HG03103 (cell line): ENCODE measurements around the gene HINT1.
"Not testable (repeated sequence)": the region's sequence is repeated elsewhere in the genome, so short reads cannot be mapped to it uniquely, and the experiment has no call there.

ENCODE experiments used
- ATAC-seq: cut with Tn5 transposase; IDR thresholded peaks from one replicate; pipeline ENCODE4 v1.9.1; 2021; ENCODE audit warnings: low read depth; ENCODE audit not compliant: unreplicated experiment

The HINT1 gene

DNA sequence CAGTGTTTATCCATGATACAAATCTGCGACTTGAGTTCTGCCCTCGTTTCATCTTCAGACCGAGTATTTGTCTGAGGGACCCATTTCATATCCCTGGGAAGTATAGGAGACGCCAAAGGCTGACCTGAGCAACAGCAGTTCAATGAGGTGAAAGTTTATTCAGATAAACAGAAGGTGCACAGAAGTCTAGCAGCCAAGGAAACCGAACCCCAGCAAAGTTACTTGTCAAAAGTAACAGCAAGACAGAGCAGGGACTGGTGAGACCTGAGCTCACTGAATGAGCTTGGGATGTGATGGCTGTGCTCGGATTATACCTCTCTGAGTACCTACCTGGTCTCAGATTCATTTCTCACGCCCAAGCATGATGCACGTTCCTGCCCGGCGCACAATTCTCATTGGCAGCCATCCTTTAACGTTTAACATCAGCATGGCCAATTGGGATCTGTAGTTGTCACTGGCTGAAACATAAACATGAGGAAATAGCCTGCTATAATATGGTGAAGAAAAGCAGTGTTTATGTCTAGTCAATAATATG is 6.3 kb upstream of the HINT1 start:
- no peak for ATAC-seq

DNA sequence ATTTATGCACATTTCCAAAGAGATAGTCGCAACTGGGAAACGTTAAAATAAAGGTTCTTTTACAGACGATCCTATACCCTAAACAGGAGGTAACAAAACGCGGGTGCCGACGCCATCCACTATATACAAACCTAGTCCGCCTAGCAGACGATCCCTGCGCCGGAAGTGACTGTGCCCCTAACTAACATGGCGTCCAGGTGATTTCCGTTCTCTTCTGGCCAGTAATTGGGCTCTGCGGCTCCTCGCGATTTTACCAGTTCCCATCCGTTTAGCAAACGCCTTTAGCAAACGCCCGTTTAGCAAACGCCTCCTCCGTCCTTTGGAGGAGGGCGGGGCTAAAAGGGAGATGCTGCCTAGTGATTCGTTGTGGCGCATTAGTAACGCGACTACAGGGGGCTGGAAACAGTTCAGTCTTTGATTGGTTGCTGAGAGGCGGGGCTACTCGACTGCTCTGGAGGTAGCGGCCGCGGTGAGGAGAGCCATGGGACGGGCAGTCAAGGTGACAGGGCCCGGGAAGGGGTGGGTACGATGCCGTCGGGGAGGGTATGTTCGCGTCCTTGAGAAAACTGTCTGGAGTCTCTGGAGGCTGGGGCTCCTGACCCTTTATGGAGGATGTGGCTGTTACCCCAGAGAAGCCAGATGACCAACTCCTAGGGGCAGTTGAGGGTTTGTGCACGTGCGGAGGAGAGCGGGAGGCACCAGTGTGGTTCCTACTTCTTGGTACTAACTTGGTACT is 5.7 kb upstream of the HINT1 start, which contains the start of gene LYRM7:
Gene LYRM7, plus strand, starts transcription at position 405 of the 736 bp plus-strand sequence. Its CDS starts 77 bp downstream, at position 482.
- ATAC-seq, result peak; percentile 95

DNA sequence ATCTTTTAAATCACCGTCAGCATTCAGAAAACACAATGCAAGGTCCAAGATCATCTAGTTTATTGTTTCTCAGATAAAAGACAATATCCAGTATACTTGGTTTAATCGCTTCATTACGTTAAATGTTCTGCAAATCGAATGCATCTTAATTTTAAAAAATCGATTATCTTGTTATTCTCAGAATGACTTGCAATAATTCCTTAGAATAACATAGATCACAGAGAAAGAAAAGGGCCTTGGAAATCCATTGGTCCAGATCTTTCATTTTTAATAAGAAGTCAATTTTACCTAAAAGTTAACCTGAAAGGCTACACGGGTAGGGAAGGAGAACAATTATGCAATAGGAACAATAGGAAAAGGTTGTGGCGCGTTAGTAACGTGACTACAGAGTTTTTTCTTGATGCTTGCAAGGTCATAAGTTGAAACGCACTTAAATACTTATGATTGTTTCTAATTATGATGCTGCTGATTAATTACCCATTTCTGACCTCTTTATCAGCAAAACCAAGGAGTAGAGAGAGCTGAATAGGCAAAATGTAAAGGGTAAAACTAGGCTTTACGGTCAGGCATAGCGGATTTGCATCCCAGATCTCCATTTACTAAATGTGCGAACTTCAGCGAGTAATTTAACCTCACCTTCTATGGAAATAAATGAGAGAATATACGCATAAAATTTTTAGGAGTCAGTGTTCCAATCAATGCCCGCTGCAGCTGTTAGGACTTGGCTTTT is 4.9 kb upstream of the HINT1 start:
- ATAC-seq, result no peak

DNA sequence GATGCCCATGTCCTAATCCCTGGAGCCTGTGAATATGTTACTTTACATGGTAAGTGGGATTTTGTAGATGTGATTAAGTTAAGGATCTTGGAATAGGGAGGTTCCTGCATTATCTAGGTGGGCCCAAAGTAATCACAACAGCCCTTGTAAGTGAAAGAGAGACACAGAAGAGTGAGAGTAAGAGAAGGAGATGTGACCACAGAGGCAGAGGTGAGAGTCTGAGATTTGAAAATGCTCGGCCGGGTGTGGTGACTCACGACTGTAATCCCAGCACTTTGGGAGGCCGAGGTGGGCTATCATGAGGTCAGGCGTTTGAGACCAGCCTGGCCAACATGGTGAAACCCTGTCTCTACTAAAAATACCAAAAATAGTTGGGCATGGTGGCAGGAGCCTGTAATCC is 2.6 kb upstream of the HINT1 start:
- ATAC-seq, result no peak

DNA sequence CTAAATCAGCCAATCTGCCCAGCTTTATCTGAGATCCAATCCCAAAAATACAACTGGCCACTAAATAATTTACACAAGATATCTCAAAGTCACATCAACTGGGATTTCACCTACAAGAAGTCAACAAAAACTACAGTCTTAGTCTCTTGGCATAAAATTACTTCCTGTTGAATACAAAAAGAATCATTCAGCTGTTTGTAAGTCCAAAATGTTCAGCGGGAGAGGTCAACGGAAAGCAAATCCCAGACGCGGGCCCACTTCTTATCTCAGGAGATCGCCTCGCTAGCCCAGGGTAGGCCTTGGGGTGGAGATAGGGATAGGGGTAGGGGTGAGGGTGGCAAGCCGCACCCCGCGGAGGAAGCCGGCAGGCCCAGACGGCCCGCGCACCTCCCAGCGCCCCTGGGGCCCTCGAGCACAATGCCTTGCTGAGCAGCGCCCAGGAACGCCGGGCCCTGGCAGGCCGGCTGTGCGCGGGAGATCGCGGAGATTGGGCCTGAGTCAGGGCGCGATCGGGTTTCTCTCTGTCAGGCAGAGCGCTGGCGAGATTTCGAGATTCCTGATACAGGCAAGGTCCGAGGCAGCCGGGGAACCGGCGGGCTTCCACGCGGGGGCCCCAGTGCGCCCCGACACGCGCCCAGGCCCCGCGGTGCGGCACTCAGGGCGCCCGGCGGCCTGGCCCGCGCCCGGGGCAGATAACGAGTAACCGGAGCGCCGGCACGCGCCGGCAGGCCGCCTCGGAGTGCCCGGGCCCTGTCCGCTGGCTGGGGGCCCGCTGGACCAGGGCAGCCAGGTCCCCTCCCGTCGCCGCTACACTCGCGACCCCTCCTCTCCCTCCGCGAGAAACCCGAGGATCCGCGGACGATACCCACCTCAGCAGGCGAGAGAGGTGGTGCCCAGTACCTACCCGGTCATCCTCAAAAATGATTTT is 601 bp downstream of the HINT1 start:
- peak; percentile 57 for ATAC-seq

DNA sequence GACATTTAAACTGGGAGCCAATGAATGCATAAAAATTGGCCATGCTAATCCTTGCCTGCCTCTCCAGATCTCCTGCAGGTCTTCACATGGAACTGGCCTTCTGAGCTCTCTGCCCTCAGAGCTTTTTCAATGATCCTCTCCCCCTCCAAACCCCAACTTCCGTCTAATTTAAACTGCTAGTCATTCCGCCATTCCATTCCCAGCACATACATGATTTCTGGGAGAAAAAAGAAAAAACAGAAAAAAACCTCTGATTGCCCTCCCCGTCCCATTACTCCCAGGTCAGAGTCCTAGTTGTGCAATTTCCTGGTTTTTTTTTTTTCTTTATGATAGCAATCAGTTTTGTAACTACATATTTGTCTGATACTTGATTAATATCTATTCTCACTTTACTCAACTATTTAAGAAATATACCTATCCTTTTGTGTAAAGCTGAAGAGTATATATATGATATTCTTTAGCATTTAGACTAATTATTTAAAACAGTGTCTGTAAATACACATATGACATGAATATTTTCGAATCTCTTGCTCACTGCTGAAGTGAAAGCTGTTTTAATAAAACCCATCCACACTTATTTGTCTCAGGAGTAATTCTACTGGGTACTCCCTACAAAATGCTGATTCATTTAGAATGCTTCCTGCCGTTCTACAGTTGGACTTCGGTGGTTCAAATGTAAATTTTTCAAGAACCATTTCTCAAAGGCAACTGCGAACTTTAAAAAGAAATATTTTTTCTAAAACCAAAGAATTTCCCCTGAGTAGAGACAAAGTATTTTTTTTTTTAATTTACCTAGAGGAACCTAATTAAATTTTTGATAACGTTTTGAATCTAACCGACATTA is 1.6 kb downstream of the HINT1 start:
- ATAC-seq, result no peak

DNA sequence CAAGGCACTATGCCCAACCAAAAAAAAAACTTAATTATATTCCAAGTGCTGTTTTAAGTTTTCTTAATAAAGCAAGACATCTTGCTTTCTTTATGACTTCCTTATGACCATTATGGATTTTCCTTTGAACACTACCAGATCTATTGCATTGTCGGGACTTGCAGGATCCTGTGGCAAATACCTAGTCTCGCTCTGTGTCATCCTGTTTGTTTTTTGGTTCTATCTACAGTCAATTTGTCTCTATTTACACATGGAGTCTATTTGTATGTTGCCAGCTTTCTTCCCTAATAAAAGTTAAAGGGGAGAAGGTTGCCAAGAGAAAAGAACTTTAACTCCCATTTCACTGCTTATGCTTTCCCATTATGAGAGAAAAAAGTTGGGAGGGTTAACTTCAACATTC is 4.9 kb downstream of the HINT1 start:
- no peak for ATAC-seq

DNA sequence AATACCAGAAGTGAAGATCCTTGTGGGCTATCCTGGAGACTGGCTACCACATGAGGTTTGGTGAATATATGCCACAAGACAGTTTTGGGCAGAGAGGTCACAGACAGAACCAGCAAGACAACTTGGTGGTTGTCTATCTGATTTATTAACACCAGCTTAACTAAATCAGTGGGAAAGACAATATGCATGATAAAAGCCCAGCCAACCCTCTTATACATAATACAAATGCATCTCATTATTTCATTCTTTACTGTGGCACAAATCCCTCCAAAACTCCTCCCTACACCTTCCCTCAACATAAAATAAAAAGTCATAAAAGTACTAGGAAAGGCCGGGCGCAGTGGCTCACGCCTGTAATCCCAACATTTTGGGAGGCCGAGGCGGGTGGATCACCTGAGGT is 8.1 kb downstream of the HINT1 start:
- no peak for ATAC-seq

DNA sequence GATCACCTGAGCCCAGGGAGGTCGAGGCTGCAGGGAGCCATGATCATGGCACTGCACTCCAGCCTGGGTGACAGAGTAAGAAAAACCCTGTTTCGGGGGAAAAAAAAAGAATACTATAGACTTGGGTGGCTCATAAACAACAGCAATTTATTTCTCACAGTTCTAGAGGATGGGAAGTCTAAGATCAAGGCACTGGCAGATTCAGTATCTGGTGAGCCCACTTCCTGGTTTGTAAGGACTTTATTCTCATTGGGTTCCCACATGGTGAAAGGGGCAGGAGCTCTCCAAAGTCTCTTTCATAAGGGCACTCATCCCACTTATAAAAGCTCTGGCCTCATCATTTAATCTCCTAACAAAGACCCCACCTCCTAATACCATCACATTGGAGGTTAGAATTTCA is 8.7 kb downstream of the HINT1 start:
- ATAC-seq, result no peak

DNA sequence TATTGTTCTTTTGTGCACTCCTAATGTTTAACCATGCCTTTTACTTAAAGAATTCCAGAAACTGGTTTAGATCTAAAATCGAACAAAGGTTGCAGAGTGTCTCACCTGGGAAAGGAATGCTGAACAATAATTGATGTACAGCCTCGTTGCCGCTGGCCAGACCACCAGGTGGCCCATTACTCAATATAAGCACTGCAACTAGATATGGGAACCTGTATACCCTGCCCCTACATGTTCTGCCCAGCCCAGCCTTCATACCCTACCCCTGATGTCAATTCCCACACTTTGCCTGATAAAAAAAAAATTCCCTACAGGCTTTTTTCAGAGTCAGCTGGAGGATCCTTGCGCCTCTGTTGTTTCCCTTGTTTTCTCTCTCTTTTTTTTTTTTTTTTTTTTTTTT is 13.8 kb downstream of the HINT1 start:
- no peak for ATAC-seq

DNA sequence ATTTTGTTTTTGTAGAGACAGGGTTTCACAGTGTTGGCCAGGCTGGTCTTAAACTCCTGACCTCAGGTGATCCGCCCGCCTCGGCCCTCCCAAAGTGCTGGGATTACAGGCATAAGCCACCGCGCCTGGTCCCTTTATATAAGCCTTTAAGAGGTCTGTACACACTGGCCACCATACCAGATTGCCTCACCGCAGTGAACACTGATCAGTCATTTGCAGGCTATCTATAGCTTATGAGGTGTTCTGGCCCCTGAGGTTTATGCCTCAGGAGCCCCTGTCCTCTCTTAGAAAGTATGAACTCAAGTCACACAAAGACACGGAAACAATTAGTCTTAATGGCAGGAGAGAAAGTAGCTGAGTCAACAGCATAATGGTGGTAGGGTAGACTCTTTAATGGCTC is 14.6 kb downstream of the HINT1 start:
- no peak for ATAC-seq

DNA sequence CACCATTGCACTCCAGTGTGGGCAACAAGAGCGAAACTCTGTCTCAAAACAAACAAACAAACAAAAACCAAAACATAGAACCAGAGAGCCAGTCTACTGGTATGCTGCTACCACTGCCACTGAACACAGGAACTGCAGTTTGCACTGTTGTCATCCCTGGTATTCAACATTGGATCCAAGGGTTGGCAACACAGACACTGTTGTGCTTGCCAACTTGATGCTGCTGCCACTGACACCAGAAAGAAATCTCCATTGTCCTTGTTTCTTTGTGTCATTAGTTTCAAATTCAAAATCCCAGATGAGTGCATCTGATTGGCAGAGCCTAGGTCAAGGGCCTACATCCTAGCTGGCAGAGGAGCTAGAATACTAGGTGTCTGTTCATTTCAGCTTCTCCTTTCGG is 16.2 kb downstream of the HINT1 start:
- ATAC-seq, result no peak

DNA sequence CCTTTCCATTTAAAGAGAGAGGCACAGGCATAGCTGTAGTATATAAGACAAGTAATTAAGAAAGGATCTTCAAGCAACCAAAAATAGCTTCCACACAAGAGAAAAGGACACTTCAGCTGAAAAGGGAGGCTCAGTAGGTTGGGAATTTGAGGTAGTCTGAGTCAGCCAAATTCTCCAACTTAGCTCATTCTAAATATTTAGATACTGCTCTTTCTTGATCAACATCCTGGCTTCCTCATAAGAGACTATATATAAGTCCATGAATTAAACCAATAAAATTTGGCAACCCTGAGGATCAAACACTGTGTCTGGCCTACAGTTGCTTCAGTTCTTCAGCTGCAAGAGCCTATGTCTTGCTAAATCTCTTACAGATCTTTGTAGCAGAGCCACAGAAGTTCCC is 17.8 kb downstream of the HINT1 start:
- ATAC-seq, result no peak

DNA sequence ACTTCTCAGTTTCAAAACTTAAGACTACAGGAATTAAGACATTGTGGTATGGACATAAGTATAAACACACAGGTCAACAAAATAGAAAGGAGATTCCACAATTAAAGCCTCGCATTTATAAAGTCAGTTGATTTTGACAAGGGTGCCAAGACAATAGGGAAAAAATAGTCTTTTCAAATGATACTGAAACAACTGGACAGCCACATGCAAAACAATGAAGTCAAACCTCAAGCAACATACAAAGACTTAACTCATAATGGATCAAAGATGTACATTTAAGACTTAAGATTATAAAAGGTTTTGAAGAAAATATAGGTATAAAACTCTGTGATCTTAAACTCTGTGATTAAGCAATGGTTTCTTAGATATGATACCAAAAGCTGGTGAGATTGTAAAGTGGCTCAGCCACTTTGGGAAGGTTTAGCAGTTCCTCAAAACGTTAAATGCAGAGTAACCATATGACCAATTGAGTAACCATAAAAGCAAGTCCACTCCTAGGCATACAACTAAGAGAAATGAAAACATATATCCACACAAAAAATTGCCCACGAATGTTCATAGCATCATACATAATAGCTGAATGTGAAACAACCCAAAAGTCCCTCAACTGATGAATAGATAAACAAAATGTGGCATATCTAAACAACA is 22.0 kb downstream of the HINT1 start:
- ATAC-seq, result no peak

DNA sequence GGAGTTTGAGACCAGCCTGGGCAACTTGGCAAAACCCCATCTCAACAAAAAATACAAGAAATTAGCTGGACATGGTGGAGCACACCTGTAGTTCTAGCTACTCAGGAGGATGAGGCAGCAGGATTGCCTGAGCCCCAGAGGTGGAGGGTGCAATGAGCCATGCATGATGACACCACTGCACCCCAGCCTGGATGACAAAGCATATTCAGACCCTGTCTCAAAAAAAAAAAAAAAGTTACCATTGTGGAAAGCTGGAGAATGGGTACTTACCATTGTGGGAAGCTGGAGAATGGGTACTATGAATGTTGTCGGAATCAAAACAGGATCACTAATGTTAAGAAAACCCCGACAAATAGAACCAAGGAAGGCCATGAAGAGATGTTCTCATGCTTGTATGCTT is 25.7 kb downstream of the HINT1 start:
- ATAC-seq, result no peak

DNA sequence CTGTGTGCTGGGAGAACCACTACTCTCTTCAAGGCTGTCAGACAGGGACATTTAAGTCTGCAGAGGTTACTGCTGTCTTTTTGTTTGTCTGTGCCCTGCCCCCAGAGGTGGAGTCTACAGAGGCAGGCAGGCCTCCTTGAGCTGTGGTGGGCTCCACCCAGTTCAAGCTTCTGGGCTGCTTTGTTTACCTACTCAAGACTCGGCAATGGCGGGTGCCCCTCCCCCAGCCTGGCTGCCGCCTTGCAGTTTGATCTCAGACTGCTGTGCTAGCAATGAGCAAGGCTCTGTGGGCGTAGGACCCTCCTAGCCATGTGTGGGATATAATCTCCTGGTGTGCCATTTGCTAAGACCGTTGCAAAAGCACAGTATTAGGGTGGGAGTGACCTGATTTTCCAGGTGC is 26.6 kb downstream of the HINT1 start:
- ATAC-seq, result not testable (repeated sequence)

DNA sequence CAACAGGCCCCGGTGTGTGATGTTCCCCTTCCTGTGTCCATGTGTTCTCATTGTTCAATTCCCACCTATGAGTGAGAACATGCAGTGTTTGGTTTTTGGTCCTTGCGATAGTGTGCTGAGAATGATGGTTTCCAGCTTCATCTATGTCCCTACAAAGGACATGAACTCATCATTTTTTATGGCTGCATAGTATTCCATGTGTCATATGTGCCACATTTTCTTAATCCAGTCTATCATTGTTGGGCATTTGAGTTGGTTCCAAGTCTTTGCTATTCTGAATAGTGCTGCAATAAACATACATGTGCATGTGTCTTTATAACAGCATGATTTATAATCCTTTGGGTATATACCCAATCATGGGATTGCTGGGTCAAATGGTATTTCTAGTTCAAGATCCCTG is 32.0 kb downstream of the HINT1 start:
- not testable (repeated sequence) for ATAC-seq

DNA sequence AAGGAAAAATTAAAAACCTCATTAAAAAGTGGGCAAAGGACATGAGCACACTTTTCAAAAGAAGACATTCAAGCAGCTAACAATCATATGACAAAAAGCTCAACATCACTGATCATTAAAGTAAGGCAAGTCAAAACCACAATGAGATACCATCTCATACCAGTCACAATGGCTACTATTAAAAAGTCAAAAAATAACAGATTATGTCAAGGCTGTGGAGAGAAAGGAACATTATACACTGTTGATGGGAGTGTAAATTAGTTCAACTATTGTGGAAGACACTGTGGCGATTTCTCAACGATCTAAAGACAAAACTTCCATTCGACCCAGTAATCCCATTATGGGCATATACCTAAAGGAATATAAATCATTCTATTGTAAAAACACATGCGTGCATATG is 35.8 kb downstream of the HINT1 start:
- no peak for ATAC-seq

DNA sequence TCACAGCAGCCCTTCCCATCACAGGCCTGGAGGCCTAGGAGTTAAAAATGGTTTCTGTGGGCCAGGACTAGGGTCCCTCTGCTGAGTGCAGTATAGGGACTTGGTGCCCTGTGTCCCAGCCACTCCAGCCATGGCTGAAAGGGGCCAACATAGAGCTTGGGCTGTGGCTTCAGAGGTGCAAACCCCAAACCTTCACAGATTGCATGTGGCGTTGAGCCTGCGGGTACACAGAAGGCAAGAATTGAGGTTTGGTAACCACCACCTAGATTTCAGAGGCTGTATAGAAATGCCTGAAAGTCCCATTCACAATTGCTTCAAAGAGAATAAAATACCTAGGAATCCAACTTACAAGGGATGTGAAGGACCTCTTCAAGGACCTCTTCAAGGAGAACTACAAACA is 37.8 kb downstream of the HINT1 start:
- ATAC-seq, result not testable (repeated sequence)
